Inferior parietal cortex (tissue), 1 donor: Measurements from ENCODE around the gene RGS9BP.
A peak's percentile ranks its signal among the peaks of the same experiment; 100 is the strongest.
"Not testable (repeated sequence)": the region's sequence is repeated elsewhere in the genome, so short reads cannot be mapped to it uniquely, and the experiment has no call there.

Experiments
- DNase-seq: peaks from one replicate; pipeline ENCODE4 v3.0.0-alpha.2; 2016; ENCODE audit errors: extremely low spot score

The RGS9BP gene

DNA sequence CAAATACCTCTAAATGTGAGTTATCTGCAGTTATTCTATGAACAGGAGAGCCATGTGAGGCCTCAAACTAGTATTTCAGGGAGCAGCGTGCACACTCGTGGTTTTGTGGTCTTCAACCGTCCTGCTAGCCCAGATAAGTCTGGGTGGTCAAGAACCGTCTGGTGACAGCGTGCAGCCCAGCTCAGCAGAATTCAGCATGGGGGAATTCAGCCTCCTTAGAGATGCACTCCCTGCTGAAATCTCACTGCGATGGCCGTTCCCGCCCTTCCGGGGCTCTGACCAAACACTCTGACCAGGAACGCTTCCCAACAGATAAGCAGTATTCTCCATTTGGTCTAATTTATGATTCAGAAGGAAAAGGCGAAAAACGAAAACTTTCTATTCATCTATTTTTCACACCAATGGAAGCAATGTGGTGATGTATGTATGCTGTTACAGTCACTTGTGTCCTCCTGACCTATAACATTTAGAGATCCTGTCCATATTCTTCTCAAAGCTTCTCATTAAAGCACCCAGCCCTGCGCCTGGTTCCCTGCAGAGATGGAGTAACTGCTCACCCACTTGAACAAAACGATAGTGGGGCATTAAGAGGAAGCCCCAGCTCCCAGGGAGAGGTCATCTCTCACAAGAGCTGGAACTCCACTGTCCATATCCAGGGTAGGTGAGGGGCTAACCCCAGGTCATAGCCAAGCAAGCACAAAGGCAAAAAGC lies 3.6 kb upstream of the RGS9BP start:
- no peak for DNase-seq

DNA sequence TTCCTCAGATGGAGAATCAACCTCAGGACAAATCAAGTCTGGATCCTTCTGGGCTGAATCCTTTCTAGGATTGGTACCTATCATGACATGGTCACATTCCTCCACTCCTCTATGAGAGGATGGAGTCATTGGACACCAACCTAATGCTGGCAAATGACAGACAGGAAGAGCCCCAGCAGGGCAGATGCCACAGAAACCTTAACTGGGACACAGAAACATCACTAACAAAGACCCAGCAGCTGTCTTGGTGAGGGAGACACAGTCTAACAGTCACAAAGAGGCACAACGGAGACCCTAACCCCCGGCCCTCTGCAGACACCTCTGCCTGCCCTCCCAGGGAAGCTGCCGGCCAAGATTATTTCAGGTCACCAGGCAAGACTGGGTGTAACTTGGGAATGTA lies 2.8 kb upstream of the RGS9BP start:
- no peak for DNase-seq

DNA sequence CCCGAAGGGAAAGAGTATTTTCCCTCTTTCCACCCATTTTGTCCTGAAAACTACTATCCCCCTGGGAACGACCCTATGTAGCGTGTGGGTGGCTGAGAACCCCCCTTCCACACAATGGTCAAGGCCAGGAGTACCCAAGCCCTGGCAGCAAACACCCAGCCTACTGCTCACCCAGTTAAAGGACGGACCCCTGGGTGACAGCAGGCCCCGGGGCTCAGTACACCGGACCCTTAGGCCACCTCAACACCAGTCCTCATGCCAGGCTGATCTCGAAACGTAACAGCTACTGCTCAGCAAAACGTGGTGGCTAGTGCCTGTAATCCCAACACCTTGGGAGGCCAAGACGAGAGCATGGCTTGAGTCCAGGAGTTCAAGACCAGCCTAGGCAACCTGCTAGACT lies 2.1 kb upstream of the RGS9BP start:
- DNase-seq: no peak

DNA sequence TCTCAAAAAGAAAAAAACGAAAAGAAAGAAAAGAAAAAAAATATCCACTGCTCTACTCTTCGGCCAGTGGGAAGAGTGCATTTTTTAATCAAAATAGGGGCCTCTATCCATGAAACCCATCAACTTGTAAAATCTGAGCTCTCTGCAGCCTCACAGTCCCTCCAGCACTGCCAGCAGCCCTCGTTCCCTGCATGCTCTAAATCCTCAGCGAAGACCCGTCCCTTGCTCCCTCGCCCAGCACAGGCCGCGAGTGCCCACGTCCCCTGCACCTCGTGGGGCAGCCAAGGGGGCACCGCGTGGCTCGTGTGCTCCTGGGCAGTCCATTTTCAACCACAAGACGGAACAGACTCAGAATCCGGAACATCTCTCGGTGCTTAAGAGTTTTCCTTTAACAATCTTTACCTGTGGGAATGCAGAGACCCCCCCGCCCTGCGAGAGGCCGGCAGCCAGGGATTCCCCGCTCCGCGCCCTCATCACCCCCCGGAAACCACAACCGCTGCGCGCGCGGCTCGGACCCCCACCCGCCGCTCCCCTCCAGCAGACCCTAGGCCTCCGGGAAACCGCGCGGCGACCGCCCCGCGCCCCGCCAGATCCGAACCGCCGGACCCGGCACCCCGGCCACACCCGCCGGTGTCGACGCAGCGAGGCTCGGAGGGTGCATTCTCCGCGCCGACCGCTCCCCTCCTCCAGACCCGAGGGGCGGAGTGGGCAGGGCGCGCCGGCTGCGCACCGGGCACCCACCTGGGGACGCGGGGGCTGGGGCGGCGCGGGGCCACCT lies 1.3 kb upstream of the RGS9BP start:
- DNase-seq: no peak

DNA sequence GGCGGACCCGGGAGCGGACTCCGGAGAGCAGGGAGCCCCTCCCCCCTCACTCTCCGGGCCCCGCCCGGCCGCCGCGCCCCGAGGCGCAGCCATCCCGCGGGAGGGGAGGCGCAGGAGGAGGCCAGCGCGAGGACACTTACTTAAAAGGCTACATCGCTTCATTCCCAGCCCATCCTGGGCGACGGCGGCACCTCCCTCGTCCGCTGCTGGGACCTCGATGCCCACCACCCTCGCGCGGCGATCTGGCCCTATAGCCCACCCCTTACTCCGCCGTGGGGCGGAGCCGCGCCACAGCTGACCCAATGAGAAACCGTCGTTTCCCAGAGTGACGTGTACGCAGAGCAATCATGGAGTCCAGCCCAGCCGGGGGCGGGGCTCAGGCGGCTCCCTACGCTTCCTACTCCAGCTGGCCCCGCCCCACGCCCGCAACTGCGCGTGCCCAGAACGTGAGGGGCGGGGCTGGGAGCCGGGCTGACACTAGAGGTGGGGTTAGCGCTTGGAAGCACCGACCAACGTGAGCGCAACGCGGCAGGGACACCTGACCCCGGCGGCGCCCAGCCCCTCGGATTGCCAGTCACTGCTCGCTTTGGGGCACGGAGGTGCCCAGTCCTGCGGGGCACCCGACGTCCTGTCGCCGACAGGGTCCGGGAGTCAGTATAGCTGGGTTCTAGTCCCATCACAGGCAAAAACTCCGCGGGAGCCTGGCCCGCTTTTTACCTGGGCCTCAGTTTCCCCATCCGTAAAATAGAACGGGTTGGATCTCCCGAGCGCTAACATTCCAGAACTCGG lies 523 bp upstream of the RGS9BP start, which contains the start of gene ANKRD27:
Gene ANKRD27 (minus strand): TSS at position 250 of the 789 bp plus-strand sequence. CDS start 16,165 bp downstream, outside the sequence.
- peak; percentile 99 for DNase-seq

DNA sequence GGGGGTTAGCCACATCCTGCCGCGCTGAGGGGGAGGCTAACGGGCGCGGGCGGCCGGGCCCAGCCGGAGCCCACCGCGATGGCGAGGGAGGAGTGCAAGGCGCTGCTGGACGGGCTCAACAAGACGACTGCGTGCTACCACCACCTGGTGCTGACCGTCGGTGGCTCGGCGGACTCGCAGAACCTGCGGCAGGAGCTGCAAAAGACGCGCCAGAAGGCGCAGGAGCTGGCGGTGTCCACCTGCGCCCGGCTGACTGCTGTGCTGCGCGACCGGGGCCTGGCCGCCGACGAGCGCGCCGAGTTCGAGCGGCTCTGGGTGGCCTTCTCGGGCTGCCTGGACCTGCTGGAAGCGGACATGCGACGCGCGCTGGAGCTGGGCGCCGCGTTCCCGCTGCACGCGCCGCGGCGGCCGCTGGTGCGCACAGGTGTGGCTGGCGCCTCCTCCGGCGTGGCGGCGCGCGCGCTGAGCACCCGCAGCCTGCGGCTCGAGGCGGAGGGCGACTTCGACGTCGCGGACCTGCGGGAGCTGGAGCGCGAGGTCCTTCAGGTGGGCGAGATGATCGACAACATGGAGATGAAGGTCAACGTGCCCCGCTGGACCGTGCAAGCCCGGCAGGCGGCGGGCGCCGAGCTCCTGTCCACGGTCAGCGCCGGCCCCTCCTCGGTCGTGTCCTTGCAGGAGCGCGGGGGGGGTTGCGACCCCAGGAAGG lies 692 bp downstream of the RGS9BP start:
- DNase-seq: no peak

DNA sequence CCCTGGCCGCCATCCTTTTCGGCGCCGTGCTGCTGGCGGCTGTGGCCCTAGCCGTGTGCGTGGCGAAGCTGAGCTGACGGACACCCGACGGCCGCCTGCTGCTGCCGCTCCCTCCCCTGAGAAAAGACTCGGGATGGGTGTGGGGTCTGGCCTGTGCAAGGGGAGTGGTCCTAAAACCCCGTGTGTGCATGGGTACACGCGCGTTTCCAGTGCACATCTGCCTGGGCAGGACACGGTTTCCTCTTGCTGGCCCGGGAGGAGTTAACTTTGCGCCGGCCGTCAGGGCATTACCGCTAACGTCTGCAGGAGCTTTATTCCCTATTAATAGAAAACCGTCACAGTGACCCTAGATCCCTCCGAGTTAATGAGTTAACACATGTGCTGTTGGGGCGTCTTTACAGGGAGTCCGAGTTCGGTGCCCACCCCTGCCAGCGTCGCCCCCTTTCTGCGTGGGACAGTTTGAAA lies 1.3 kb downstream of the RGS9BP start:
- DNase-seq: no peak

DNA sequence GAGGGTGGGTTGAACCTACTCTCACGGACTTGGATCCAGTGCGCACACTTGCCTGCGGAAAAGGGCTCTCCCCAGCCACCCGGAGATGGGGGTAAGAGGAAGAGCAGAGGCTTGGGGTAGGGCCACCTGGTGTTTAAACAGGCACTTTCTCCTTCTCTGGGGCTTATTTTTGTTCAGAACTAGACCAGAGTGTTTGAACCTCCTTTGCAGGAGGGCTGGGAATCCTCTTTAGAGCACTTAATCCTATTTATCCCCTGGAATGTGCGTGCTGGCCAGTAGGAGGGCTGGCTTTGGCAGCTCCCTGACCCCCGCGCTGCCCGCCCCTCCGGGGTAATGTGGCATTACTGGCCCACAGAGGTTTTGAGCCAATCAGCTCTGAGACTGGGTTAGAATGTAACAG lies 2.0 kb downstream of the RGS9BP start:
- no peak for DNase-seq

DNA sequence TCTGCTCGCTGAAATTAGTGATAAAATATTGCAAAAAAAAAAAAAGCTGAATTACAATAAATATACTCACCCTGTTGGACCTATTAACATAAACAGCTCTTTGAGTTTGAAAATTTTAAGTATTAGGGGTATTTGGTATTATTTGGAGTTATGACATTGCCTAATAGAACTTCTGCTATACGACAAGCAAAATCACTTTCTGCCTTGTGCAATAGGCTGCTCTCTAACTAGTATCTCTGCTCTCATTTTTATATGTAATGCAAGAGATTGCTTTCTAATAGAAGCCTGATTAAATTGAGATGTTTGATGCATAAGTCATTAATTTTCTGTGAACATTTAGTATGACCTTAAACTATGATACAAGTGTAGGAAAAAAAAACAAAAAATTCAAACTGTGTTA lies 5.3 kb downstream of the RGS9BP start:
- no peak for DNase-seq

DNA sequence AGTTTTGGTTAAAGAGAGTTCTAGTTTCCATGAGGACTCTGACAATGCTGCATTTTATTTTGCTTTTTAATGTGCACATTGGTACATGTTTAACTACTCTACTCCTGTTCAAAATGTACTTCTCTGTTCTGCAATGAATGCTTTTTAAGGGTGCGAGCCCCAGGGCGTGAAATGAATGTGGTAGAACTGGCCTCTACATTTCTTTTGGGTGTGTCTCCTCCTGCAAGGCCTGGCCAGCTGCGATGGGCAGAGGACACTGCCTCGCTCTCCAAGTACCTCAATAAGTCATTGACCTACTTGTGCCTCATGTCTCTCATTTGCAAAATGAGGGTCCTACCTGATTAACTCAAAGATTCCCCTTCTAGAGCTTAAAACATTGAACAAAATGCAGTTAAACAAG lies 6.7 kb downstream of the RGS9BP start:
- DNase-seq: no peak

DNA sequence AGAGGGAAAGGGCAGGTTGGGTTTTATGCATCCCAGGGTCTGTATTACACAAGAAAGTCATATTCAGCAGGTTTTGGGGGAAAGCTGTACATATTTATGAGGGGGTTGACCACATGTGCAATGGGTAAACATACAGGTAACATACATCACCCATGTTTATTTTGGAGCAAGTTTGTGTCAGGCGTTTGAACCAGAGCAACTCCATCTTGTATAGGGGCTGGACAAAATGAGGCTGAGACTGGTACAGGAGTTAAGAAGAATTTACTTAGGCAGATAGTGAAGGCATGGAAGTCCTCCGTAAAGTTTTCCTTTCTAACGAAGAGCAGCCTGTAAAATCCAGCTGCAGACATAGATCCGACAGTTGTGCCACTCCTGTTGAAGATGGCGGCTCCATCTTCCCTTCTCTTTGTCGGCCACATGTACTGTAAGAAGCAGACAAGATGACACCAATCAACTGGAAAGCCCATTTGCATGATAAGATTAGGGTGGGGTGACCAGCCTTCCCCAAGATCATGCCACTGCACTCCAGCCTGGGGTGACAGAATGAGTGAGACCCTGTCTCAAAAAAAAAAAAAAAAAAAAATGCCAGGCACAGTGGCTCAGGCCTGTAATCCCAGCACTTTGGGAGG lies 11.3 kb downstream of the RGS9BP start:
- no peak for DNase-seq

DNA sequence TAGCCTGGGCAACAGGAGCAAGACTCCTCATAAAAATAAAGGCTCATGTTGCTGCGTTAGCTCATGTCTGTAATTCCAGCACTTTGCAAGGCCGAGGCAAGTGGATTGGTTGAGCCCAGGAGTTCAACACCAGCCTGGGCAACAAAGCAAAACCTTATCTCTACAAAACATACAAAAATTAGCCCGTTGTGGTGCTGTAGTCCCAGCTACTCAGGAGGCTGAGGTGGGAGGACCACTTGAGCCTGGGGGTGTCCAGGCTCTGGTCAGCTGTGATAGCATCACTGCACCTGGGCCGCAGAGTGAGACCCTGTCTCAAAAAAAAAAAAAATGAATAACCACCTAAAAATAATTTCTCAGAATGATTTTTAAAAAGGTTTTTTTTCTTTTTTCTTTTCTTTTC lies 12.0 kb downstream of the RGS9BP start:
- no peak for DNase-seq

DNA sequence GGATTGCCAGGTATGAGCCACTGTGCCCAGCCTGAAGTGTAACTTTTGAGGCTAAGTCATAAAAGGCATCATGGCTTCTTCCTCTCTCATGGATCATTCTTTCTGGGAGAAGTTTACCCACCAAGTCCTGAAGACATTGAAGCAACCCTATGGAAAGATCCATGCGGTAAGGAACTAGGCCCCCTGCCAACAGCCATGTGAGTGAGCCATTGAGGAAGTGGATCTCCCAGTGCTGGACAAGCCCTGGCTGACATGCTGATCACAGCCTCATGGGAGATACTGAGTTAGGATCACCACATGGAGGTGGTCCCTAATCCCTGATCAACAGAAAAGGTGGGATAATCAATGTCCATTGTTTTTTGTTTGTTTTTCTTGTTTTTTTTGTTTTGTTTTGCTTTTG lies 12.7 kb downstream of the RGS9BP start:
- no peak for DNase-seq

DNA sequence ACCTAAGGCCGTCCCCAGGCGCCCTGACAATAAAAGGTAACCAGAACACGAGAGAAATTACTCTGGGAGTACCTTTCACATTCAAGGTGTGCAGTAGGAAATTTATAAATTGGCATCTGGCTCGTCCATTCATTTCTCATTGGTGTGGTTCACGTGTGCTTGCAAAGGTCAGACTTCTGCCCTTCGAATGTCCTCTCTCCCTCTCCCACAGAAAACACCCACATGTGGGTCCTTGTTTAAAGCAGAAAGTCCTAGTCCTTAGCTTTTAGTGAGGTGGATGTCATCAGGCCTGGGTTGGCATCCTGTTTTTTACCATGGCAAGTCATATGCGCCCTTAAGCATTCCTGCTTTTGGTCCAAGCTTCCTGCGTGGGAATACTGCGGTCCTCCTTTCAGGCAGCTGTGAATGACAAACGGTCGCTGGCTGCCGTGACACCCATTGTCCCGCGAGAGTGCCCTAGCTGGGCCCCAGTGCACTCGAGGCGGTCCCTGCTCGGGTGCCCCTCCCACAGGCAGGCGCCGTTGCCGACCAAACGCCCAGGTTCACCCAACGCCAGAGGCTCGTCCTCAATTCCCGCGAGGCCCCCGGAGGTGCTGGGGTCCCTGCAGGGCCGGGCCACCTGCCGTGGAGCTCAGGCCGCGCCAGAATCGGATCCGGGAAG lies 15.8 kb downstream of the RGS9BP start, which contains the start of gene NUDT19:
Gene NUDT19 (plus strand): TSS at position 531 of the 661 bp plus-strand sequence. CDS start 140 bp downstream, outside the sequence.
- peak; percentile 80 for DNase-seq

DNA sequence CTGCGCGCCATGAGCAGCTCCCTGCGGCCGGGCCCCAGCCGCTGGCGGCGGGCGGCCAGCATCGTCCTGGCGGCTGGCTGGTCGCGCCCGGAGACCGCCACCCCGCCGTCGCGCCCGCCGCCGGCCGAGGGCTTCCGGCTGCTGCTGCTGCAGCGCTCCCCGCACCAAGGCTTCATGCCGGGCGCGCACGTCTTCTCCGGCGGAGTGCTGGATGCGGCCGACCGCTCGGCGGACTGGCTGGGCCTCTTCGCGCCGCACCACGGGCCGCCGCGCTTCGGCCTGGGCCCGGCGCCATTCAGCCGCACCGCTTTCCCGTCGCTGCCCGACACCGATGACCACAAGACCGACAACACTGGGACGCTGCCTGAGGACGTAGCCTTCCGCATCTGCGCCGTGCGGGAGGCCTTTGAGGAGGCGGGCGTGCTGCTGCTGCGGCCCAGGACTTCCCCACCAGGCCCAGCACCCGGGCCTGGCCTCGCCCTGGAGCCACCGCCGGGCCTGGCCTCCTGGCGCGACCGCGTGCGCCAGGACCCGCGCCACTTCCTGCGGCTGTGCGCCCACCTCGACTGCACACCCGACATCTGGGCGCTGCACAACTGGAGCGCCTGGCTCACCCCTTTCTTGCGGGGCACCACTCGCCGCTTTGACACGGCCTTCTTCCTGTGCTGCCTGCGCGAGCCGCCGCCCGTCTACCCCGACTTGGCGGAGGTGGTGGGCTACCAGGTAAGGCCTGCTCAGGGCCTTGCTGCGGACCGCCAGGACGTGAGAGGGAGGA lies 16.5 kb downstream of the RGS9BP start:
- DNase-seq: peak; percentile 46

DNA sequence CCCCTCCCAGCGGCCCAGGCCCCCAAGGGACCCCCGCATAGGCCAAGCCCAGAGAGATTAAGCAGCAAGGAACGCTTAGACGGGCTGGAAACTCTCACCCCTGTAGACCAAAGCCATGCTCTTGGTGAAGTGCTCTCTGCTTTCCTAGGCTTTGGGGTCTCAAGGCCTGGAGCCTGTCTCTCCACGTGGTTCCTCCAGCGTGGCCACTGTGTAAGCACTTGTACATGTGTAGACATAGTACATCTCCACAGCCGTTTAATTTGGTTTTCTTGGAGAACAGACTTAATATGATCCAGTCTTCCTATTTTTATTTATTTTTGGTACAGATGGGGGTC lies 17.0 kb downstream of the RGS9BP start:
- DNase-seq: no peak

DNA sequence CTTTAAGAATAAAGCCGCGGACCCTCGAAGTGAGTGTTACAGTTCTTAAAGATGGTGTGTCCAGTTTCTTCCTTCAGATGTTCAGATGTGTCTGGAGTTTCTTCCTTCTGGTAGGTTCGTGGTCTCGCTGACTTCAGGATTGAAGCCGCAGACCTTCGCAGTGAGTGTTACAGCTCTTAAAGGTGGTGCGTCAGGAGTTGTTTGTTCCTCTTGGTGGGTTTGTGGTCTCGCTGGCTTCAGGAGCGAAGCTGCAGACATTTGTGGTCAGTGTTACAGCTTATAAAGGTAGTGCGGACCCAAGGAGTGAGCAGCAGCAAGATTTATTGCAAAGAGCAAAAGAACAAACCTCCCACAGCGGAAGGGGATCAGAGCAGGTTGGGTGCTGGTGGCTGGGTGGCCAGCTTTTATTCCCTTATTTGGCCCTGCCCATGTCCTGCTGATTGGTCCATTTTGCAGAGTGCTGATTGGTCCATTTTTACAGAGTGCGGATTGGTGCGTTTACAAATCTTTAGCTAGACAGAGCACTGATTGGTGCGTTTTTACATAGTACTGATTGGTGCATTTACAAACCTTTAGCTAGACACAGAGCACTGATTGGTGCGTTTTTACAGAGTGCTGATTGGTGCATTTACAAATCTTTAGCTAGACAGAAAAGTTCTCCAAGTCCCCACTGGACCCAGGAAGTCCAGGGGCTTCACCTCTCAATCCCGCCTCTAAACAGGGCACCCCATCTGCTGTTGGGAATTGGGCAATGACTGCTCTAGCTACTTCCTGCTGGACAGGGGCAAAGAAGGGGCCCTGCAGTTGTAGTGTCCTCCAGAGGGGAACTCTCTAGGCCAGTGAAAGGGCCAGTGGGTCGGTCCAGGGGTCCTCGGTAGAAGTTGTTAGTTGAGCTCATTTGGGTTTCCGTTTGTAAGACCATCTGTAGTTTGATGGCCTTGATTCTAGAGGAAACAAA lies 17.8 kb downstream of the RGS9BP start:
- not testable (repeated sequence) for DNase-seq

DNA sequence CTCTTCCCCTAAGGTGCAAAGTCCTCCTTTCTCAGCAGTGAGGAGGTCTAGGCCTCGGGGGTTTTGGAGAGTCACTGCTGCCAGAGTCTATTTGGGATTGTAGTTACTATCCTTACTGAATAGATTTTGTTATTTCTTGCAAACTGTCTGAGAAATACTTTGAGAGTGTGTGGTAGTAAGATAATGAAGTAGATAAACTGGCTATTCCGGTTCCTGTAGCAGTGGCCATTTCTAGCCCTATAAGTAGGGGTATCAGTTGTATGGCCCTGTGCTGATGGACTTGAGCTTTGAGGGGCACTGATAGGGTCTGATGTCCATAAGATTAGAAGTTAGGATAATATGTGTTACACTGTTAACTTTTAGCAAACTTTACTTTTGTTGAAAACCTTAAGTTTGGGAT lies 18.7 kb downstream of the RGS9BP start:
- DNase-seq: not testable (repeated sequence)

DNA sequence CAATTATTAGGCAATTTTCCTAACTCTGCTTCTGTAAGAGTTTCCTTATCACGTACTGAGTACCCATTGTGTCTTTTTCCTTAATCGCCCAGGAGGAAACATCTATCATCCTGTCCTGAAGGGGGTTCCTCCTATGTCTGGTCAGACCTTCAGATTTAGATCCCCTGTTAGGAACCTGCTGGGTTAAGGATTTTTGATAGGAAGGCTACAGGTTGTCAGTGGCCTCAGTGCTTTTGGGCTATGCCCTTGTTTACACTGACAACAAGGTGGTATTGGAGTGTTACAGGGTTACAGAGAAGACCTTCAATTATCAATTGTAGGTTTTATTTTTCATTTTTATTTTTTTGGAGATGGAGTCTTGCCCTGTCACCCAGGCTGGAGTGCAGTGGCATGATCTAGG lies 19.2 kb downstream of the RGS9BP start:
- DNase-seq: not testable (repeated sequence)
